MM.1S (cell line): ENCODE data around the gene PDIA2.
"Not testable (repeated sequence)": the region's sequence is repeated elsewhere in the genome, so short reads cannot be mapped to it uniquely, and the experiment has no call there.

Experiments used
- DNase-seq: peaks from one replicate; pipeline ENCODE4 v3.0.0-alpha.2; 2015
- H2AFZ ChIP-seq: fragments of 300-600 bp; sonication (generic); 2 replicates; pipeline ENCODE4 v1.6.0; 2016; ENCODE audit warnings: antibody characterized with exemption, low read length
- H3F3A ChIP-seq: fragments of 300-600 bp; sonication (generic); 2 replicates; pipeline ENCODE4 v1.6.1; 2016; ENCODE audit warnings: mild to moderate bottlenecking, antibody characterized with exemption, low read length, moderate library complexity, mixed read lengths; ENCODE audit not compliant: insufficient read depth
- H3K27ac ChIP-seq: fragments of 300-600 bp; sonication (generic); 2 replicates; pipeline ENCODE4 v1.5.1; 2016; ENCODE audit warnings: mild to moderate bottlenecking, low read length
- H3K27me3 ChIP-seq: fragments of 300-600 bp; sonication (generic); replicated peaks from 2 replicates; pipeline ENCODE4 v1.6.0; 2016; ENCODE audit warnings: low read length; ENCODE audit not compliant: insufficient read depth
- H3K36me3 ChIP-seq: fragments of 300-600 bp; sonication (generic); replicated peaks from 2 replicates; pipeline ENCODE4 v1.6.1; 2016; ENCODE audit warnings: mild to moderate bottlenecking, low read length, mixed read lengths; ENCODE audit not compliant: insufficient read depth
- H3K4me1 ChIP-seq: fragments of 300-600 bp; sonication (generic); 2 replicates; pipeline ENCODE4 v1.6.1; 2016; ENCODE audit warnings: low read length, mixed read lengths
- H3K4me2 ChIP-seq: fragments of 300-600 bp; sonication (generic); 2 replicates; pipeline ENCODE4 v1.6.0; 2016; ENCODE audit warnings: low read depth, low read length
- H3K4me3 ChIP-seq: fragments of 300-600 bp; sonication (generic); 2 replicates; pipeline ENCODE4 v1.5.1; 2016; ENCODE audit warnings: low read length, mixed read lengths
- H3K79me2 ChIP-seq: fragments of 300-600 bp; sonication (generic); 2 replicates; pipeline ENCODE4 v1.6.1; 2016; ENCODE audit warnings: mixed run types, low read length, mixed read lengths
- H3K9ac ChIP-seq: fragments of 300-600 bp; sonication (generic); 2 replicates; pipeline ENCODE4 v1.6.1; 2016; ENCODE audit warnings: low read length, mixed read lengths
- H3K9me2 ChIP-seq: fragments of 300-600 bp; sonication (generic); replicated peaks from 2 replicates; pipeline ENCODE4 v1.6.1; 2016; ENCODE audit warnings: mild to moderate bottlenecking, low read length, mixed read lengths; ENCODE audit not compliant: insufficient read depth
- H3K9me3 ChIP-seq: fragments of 300-600 bp; sonication (generic); replicated peaks from 2 replicates; pipeline ENCODE4 v1.6.1; 2016; ENCODE audit warnings: mild to moderate bottlenecking, low read length, mixed read lengths; ENCODE audit not compliant: insufficient read depth
- H4K20me1 ChIP-seq: fragments of 300-600 bp; sonication (generic); 2 replicates; pipeline ENCODE4 v1.6.1; 2016; ENCODE audit warnings: mild to moderate bottlenecking, low read length, moderate library complexity, mixed read lengths; ENCODE audit not compliant: insufficient read depth
- CTCF ChIP-seq: fragments of 300-600 bp; sonication (generic); IDR thresholded peaks from 2 replicates; pipeline ENCODE4 v1.5.1; 2016; ENCODE audit warnings: antibody characterized with exemption, low read length, mixed read lengths
- EZH2 ChIP-seq: fragments of 300-600 bp; sonication (generic); optimal IDR thresholded peaks from 2 replicates; pipeline ENCODE3; 2017; ENCODE audit warnings: low read depth, mild to moderate bottlenecking, antibody characterized with exemption, low read length, mixed read lengths
- EZH2phosphoT487 ChIP-seq: fragments of 300-600 bp; sonication (generic); IDR thresholded peaks from 2 replicates; pipeline ENCODE4 v1.6.1; 2018; ENCODE audit warnings: antibody characterized with exemption, low read length

PDIA2 gene

GRCh38 chr16:324451-325334 lies 41.7 kb downstream of the PDIA2 start:
- no peak overlapping the region for H3K9ac ChIP-seq
- TF ChIP-seq EZH2phosphoT487 (no peak), EZH2 (no peak), CTCF (no peak)
- DNase-seq: no peak

GRCh38 chr16:325375-326145 lies 42.6 kb downstream of the PDIA2 start:
- Histone ChIP-seq H3F3A (no peaks in the 10 kb centered on the region), H4K20me1 (no peaks in the 10 kb centered on the region), H3K4me2 (no peak overlapping the region), H3K9me3 (no peaks in the 10 kb centered on the region), H3K27ac (no peak overlapping the region), H3K27me3 (no peaks in the 10 kb centered on the region), H3K4me1 (no peaks in the 10 kb centered on the region), H3K79me2 (peaks cover 75% of the 10 kb centered on the region), H3K9me2 (no peaks in the 10 kb centered on the region), H3K4me3 (no peak overlapping the region), H3K9ac (no peak overlapping the region), H3K36me3 (no peaks in the 10 kb centered on the region), H2AFZ (no peak overlapping the region)
- TF ChIP-seq EZH2 (no peak), CTCF (no peak), EZH2phosphoT487 (no peak)
- DNase-seq: no peak

More at GRCh38 chr16:324451-325334, 41.7 kb downstream of the PDIA2 start:
- Histone ChIP-seq H3F3A (no peaks in the 10 kb centered on the region), H3K9me2 (no peaks in the 10 kb centered on the region), H3K79me2 (peaks cover 74% of the 10 kb centered on the region), H3K4me2 (no peak overlapping the region), H3K9me3 (no peaks in the 10 kb centered on the region), H3K27ac (no peak overlapping the region), H3K4me3 (no peak overlapping the region), H3K36me3 (no peaks in the 10 kb centered on the region), H3K4me1 (no peaks in the 10 kb centered on the region), H3K27me3 (no peaks in the 10 kb centered on the region), H2AFZ (no peak overlapping the region), H4K20me1 (no peaks in the 10 kb centered on the region)

DNA sequence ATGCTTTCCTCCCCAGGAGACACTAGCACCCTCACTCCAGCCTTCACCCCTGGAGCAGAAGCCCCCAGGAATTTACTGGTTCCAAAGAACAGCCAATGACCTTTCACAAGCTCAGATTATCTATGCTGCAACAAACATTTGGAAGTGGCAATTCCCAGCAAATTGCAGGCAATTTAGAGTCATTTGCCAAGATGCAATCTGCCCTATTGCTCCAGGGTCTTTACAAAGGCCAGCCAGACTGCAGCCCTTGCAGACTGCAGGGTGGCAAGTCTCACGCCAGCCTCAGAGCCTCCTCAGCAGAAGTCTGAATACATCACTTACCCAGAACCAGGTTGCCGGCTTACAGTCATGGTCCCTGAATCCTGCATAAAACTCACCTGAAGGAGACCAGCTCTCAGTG lies 47.8 kb downstream of the PDIA2 start:
- Histone ChIP-seq H3K4me1 (no peaks in the 10 kb centered on the region), H3F3A (no peaks in the 10 kb centered on the region), H3K9me3 (no peaks in the 10 kb centered on the region), H3K4me2 (no peak overlapping the region), H3K4me3 (no peak overlapping the region), H4K20me1 (no peaks in the 10 kb centered on the region; the same call in 1 of the 2 replicates), H3K79me2 (peaks cover 82% of the 10 kb centered on the region), H3K9ac (no peak overlapping the region), H2AFZ (no peak overlapping the region), H3K27me3 (no peaks in the 10 kb centered on the region), H3K36me3 (no peaks in the 10 kb centered on the region), H3K9me2 (no peaks in the 10 kb centered on the region), H3K27ac (no peak overlapping the region)
- no peak for DNase-seq
- no peak for TF ChIP-seq EZH2phosphoT487

DNA sequence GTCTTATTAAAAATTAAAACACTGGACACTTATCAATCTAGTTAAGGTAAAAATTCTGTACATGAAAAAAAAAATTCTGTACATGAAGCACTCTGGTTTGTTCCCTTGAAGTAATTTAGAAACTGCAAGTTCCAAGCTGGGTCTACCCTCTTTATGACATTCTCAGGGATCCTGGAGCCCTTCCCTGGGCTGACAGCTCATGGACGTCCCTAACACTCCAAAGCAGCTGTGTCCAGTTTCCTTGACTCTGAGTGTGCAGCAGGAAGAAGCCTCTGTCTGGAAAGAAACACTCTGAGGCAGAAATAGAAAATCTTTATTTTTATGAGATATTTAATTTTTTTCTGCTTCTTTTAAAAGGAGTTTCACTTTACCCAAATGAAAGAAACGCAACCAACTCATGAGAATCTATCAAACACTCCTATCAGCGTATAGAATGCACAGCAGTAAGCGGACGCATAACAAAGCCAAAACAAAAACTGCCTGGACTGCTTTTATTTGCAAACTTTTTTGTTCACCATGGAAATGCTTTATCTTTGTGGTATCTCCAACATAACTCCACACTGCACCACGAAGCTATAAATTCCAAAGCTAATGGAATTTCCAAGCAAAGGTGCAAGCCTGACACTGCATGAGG lies 48.3 kb downstream of the PDIA2 start:
- H2AFZ ChIP-seq, H3K4me2 ChIP-seq, H4K20me1 ChIP-seq, H3K27ac ChIP-seq, DNase-seq, H3F3A ChIP-seq, H3K9me3 ChIP-seq, H3K9ac ChIP-seq, H3K9me2 ChIP-seq, H3K36me3 ChIP-seq, H3K27me3 ChIP-seq, H3K4me3 ChIP-seq, H3K4me1 ChIP-seq: not testable (repeated sequence)
- peaks cover 85% of the 10 kb centered on the region for H3K79me2 ChIP-seq
